ENCODE data around the gene SLX4.
"Not testable (repeated sequence)": the region's sequence is repeated elsewhere in the genome, so short reads cannot be mapped to it uniquely, and the experiment has no call there.

SLX4 gene

GRCh38 chr16:3641801-3642396, 30.5 kb upstream of the SLX4 start:
- no peak for DNase-seq

GRCh38 chr16:3640632-3641501, 29.5 kb upstream of the SLX4 start:
- no peak for DNase-seq

GRCh38 chr16:3640207-3640606, 28.8 kb upstream of the SLX4 start:
- DNase-seq, result no peak

GRCh38 chr16:3638916-3639644, 27.7 kb upstream of the SLX4 start:
- DNase-seq, result no peak

- no peak for DNase-seq
Measured at GRCh38 chr16:3637371-3637923, 26.0 kb upstream of the SLX4 start.

GRCh38 chr16:3625911-3626732, 14.7 kb upstream of the SLX4 start:
- DNase-seq, result no peak

- no peak for DNase-seq
Measured at GRCh38 chr16:3625331-3625730, 13.9 kb upstream of the SLX4 start.

GRCh38 chr16:3623642-3624041, 12.2 kb upstream of the SLX4 start:
- peak in 1 of 2 experiments; percentile 25 for DNase-seq

- no peak for DNase-seq
Measured at GRCh38 chr16:3618769-3619141, 7.3 kb upstream of the SLX4 start.

- no peak for DNase-seq
Measured at GRCh38 chr16:3612510-3613466, 1.4 kb upstream of the SLX4 start.

GRCh38 chr16:3610698-3611145, 684 bp downstream of the SLX4 start:
- no peak for DNase-seq

- DNase-seq, result no peak
Measured at GRCh38 chr16:3609895-3610697, 1.3 kb downstream of the SLX4 start.

- not testable (repeated sequence) for DNase-seq
Measured at GRCh38 chr16:3608976-3609375, 2.4 kb downstream of the SLX4 start.

GRCh38 chr16:3608069-3608468, 3.3 kb downstream of the SLX4 start:
- DNase-seq, result no peak

GRCh38 chr16:3607634-3608033, 3.8 kb downstream of the SLX4 start:
- DNase-seq, result no peak

GRCh38 chr16:3607161-3607560, 4.2 kb downstream of the SLX4 start:
- no peak for DNase-seq

GRCh38 chr16:3606441-3606840, 5.0 kb downstream of the SLX4 start:
- no peak for DNase-seq

GRCh38 chr16:3602320-3602653, 9.1 kb downstream of the SLX4 start:
- DNase-seq, result no peak

GRCh38 chr16:3601614-3602319, 9.6 kb downstream of the SLX4 start:
- no peak for DNase-seq

GRCh38 chr16:3599922-3600321, 11.5 kb downstream of the SLX4 start:
- DNase-seq, result no peak
